Esophagus squamous epithelium (tissue), 4 donors: ENCODE data around the gene EEIG1.

Experiments
- POLR2A ChIP-seq, 4 donors: fragments of 450-650 bp; IDR thresholded peaks; one replicate each; pipeline ENCODE4 v1.6.1; 2017; ENCODE audit warnings: antibody characterized with exemption in 4 of 4, mild to moderate bottlenecking in 4 of 4, moderate library complexity in 3 of 4
- TF ChIP-seq, protein P1 (sequence below), 6 experiments: fragments of 450-650 bp in 4 of 6; fragments of 200-600 bp in 2 of 6; sonication (generic) in 2 of 6; IDR thresholded peaks; one replicate each; pipeline ENCODE4 v1.5.1; 2016 to 2019; ENCODE audit warnings: antibody characterized with exemption in 6 of 6, mild to moderate bottlenecking in 4 of 6, moderate library complexity in 4 of 6

DNA sequence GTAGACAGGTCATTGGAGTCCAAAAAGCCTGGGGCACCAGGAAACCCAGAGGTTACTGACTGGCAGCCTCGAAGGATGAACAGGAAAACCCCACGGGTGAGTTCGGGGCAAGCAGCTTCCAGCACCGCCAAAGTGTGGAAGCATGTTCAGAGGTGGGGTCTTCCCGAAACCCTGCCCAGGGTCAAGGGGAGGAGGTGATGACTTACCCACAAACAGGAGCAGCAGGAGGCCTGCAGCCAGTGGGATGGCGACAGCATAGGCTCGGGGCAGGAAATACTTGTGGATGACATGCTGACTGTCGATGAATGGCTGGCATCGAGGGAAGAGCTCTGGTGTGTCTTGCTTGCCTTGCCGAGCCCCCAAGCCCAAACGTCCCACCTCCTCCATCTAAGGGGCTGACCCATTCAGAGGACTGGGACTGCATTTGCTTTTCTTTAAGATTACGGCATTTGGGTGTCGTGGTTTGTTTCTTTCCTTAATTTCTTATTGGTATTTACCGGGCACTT, 44.4 kb downstream of the EEIG1 start:
- TF ChIP-seq, protein P1, sequence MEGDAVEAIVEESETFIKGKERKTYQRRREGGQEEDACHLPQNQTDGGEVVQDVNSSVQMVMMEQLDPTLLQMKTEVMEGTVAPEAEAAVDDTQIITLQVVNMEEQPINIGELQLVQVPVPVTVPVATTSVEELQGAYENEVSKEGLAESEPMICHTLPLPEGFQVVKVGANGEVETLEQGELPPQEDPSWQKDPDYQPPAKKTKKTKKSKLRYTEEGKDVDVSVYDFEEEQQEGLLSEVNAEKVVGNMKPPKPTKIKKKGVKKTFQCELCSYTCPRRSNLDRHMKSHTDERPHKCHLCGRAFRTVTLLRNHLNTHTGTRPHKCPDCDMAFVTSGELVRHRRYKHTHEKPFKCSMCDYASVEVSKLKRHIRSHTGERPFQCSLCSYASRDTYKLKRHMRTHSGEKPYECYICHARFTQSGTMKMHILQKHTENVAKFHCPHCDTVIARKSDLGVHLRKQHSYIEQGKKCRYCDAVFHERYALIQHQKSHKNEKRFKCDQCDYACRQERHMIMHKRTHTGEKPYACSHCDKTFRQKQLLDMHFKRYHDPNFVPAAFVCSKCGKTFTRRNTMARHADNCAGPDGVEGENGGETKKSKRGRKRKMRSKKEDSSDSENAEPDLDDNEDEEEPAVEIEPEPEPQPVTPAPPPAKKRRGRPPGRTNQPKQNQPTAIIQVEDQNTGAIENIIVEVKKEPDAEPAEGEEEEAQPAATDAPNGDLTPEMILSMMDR (IDR thresholded peaks at IDR 0.05) = no peak
- TF ChIP-seq POLR2A (IDR thresholded peaks at IDR 0.05) = no peak
